SIG-M5 (cell line): ENCODE data around the gene NPIPB5.
"Not testable (repeated sequence)": the region's sequence is repeated elsewhere in the genome, so short reads cannot be mapped to it uniquely, and the experiment has no call there.

Source experiments
- DNase-seq: peaks from one replicate; lab custom pipeline; 2025; lab: John Stamatoyannopoulos, UW

NPIPB5 gene

GRCh38 chr16:22510591-22510990 is at the start of gene NPIPB5:
Gene NPIPB5 (plus strand): TSS chr16:22510891. CDS start chr16:22513802, 2,911 bp downstream.
- not testable (repeated sequence) for DNase-seq

DNA sequence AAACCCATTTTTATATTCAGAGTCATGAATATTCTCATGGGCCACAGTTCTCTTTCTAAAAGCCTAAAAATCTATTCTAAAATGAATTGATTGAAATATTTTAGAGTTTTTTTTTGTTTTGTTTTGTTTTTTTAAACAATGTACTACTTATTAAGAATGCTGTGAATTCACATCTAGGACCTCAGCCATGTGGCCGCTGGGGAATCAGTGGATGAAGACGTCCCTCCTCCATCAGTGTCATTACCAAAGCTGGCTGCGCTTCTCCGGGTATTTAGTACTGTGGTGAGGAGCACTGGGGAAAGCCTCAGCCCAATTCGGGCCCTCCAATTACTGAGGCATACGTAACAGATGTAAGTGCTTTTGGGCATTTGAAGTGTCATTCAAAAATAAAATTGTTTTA is 41.8 kb upstream of the NPIPB5 start:
- not testable (repeated sequence) for DNase-seq

DNA sequence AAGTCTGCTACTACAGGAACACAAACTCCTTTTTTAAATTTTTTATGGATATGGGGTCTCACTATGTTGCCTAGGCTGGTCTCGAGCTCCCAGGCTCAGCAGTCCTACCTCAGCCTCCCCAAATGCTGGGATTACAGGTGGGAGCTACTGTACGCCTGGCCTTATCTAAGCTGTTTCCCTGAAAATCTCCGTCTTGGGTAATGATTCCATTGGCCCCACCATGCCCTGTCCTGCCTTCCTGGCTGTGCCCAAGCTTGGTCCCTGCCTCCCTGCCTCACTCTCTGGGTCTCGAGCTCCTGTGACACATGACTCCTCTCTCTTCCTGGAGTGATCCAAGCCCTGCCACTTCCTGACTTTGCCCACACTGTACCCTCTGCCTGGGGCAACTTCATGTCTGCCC is 27.3 kb downstream of the NPIPB5 start:
- not testable (repeated sequence) for DNase-seq

- DNase-seq, result not testable (repeated sequence)
These were observed 34.1 kb downstream of the NPIPB5 start for GRCh38 chr16:22544809-22545208.

GRCh38 chr16:22546630-22547029 is 35.9 kb downstream of the NPIPB5 start:
- not testable (repeated sequence) for DNase-seq

GRCh38 chr16:22547170-22547765 is 36.6 kb downstream of the NPIPB5 start:
- DNase-seq, result not testable (repeated sequence)

- DNase-seq, result not testable (repeated sequence)
These were observed 39.2 kb downstream of the NPIPB5 start for GRCh38 chr16:22549853-22550252.

- not testable (repeated sequence) for DNase-seq
These were observed 40.5 kb downstream of the NPIPB5 start for GRCh38 chr16:22551143-22551542.

DNA sequence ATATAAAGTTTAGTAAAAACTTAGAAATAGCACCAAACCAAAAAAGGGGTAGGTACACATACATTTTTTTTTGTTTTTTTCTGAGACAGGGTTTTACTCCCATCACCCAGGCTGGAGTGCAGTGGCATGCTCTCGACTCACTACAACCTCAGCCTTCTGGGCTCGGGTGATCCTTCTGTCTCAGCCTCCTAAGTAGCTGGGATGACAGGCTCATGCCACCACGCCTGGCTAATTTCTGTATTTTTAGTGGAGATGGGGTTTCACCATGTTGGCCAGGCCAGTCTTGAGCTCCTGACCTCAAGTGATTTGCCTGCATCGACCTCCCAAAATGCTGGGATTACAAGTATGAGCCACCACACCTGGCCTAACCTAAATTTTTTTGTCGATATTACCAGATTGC is 41.0 kb downstream of the NPIPB5 start:
- DNase-seq, result not testable (repeated sequence)

DNA sequence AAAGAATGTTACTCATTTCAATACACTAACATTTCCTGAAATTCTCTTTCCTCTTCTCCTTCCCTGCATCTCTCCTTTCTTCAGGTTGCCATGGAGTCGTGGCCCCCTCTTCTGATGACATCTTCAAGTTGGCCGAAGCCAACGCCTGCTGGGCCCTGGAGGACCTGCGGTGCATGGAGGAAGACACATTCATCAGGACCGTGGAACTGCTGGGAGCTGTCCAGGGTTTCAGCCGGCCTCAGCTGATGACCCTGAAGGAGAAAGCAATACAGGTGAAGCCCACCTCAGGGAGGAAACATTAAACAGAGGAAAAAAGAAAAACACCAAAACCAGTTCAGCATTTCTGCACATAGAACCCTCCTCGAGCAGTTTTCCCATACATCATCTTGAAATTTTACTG is 46.1 kb downstream of the NPIPB5 start:
- DNase-seq, result not testable (repeated sequence)
